ENCODE results near the gene TENM3.

TENM3 gene

GRCh38 chr4:182628544-182628943 lies 385.3 kb downstream of the TENM3 start:
- ChIA-PET CTCF (interaction anchor here (0.5 kb wide), 1 partner anchor 297 kb away, joined by 3 read pairs; no protein-coding TSS in a partner anchor), POLR2A (no interaction called here)
- Histone ChIP-seq H3K4me3 (ENCODE audit: low read depth, low read length) (no peak overlapping the region), H3K36me3 (ENCODE audit: control insufficient read depth in 2 of 2, insufficient read depth in 1 of 2, low read length in 2 of 2) (peaks cover 0 to 11% of the 10 kb centered on the region in 2 experiments; a peak in 1 of 3 replicates), H3K4me1 (ENCODE audit: control insufficient read depth, insufficient read depth, low read length) (no peaks in the 10 kb centered on the region), H3K27ac (ENCODE audit: extremely low read depth, low read depth, low read length) (no peak overlapping the region), H3K9me3 (ENCODE audit: control insufficient read depth, insufficient read depth, low read depth, low read length) (no peaks in the 10 kb centered on the region)
- no peak for TF ChIP-seq ZNF16 (tag by site-specific recombination; IDR thresholded peaks at IDR 0.05; ENCODE audit: low read depth)
- TF ChIP-seq ZNF404 (tag by site-specific recombination; IDR thresholded peaks at IDR 0.05), result no peak
- TF ChIP-seq KLF1 (tag by site-specific recombination; IDR thresholded peaks at IDR 0.05), result no peak
- TF ChIP-seq ZNF138 (tag by site-specific recombination; IDR thresholded peaks at IDR 0.05; ENCODE audit: borderline replicate concordance), result no peak
- TF ChIP-seq PRDM2 (tag by site-specific recombination; IDR thresholded peaks at IDR 0.05; ENCODE audit: borderline replicate concordance), result no peak
- no peak for TF ChIP-seq HOXA7 (CRISPR knock-in tag; IDR thresholded peaks at IDR 0.05; ENCODE audit: borderline replicate concordance)
- TF ChIP-seq ZNF221 (tag by site-specific recombination; IDR thresholded peaks at IDR 0.05; ENCODE audit: borderline replicate concordance), result no peak
- no peak for TF ChIP-seq ZNF146 (tag by site-specific recombination; IDR thresholded peaks at IDR 0.05)
- TF ChIP-seq ZNF777 (tag by site-specific recombination; IDR thresholded peaks at IDR 0.05; ENCODE audit: borderline replicate concordance), result no peak
- TF ChIP-seq ZNF629 (tag by site-specific recombination; IDR thresholded peaks at IDR 0.05), result no peak
- TF ChIP-seq ZXDB (tag by site-specific recombination; IDR thresholded peaks at IDR 0.05), result no peak
- TF ChIP-seq ZEB2 (tag by site-specific recombination; IDR thresholded peaks at IDR 0.05), result no peak
- TF ChIP-seq ZNF24 (tag by site-specific recombination; IDR thresholded peaks at IDR 0.05), result no peak
- no peak for TF ChIP-seq ZBTB1 (tag by site-specific recombination; IDR thresholded peaks at IDR 0.05)
- TF ChIP-seq ZNF624 (tag by site-specific recombination; IDR thresholded peaks at IDR 0.05), result no peak
- TF ChIP-seq ZNF571 (tag by site-specific recombination; IDR thresholded peaks at IDR 0.05), result no peak
- no peak for TF ChIP-seq ZNF248 (tag by site-specific recombination; IDR thresholded peaks at IDR 0.05)
- no peak for TF ChIP-seq KLF9 (tag by site-specific recombination; IDR thresholded peaks at IDR 0.05; ENCODE audit: low read depth)
- TF ChIP-seq ZNF114 (tag by site-specific recombination; IDR thresholded peaks at IDR 0.05), result no peak
- no peak for TF ChIP-seq ZNF341 (tag by site-specific recombination; IDR thresholded peaks at IDR 0.05; ENCODE audit: low read depth)

GRCh38 chr4:182629096-182629495 lies 385.9 kb downstream of the TENM3 start:
- no peak overlapping the region for H3K4me3 ChIP-seq (ENCODE audit: low read depth, low read length)
- no peaks in the 10 kb centered on the region for H3K4me1 ChIP-seq (ENCODE audit: control insufficient read depth, insufficient read depth, low read length)
- H3K27ac ChIP-seq (ENCODE audit: extremely low read depth, low read depth, low read length), result no peak overlapping the region
- POLR2A ChIA-PET, result no interaction called here
- no peaks in the 10 kb centered on the region for H3K9me3 ChIP-seq (ENCODE audit: control insufficient read depth, insufficient read depth, low read depth, low read length)
- CTCF ChIA-PET, result no interaction called here
- H3K36me3 ChIP-seq (ENCODE audit: control insufficient read depth in 2 of 2, insufficient read depth in 1 of 2, low read length in 2 of 2), result peaks cover 0 to 11% of the 10 kb centered on the region in 2 experiments; a peak in 1 of 3 replicates
- TF ChIP-seq REST (tag by site-specific recombination; IDR thresholded peaks at IDR 0.05) (no peak), ZNF707 (tag by site-specific recombination; IDR thresholded peaks at IDR 0.05) (no peak), ZNF777 (tag by site-specific recombination; IDR thresholded peaks at IDR 0.05; ENCODE audit: borderline replicate concordance) (no peak), ZSCAN30 (tag by site-specific recombination; IDR thresholded peaks at IDR 0.05) (no peak), ZNF223 (tag by site-specific recombination; IDR thresholded peaks at IDR 0.05) (no peak), ZNF629 (tag by site-specific recombination; IDR thresholded peaks at IDR 0.05) (no peak), SP3 (tag by site-specific recombination; IDR thresholded peaks at IDR 0.05) (no peak)
- TF ChIP-seq, protein P1, sequence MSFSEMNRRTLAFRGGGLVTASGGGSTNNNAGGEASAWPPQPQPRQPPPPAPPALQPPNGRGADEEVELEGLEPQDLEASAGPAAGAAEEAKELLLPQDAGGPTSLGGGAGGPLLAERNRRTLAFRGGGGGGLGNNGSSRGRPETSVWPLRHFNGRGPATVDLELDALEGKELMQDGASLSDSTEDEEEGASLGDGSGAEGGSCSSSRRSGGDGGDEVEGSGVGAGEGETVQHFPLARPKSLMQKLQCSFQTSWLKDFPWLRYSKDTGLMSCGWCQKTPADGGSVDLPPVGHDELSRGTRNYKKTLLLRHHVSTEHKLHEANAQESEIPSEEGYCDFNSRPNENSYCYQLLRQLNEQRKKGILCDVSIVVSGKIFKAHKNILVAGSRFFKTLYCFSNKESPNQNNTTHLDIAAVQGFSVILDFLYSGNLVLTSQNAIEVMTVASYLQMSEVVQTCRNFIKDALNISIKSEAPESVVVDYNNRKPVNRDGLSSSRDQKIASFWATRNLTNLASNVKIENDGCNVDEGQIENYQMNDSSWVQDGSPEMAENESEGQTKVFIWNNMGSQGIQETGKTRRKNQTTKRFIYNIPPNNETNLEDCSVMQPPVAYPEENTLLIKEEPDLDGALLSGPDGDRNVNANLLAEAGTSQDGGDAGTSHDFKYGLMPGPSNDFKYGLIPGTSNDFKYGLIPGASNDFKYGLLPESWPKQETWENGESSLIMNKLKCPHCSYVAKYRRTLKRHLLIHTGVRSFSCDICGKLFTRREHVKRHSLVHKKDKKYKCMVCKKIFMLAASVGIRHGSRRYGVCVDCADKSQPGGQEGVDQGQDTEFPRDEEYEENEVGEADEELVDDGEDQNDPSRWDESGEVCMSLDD (tag by site-specific recombination; IDR thresholded peaks at IDR 0.05), result no peak
